HG03342 (cell line): Measurements from ENCODE around the gene PCP2.

Source experiments
- ATAC-seq: cut with Tn5 transposase; IDR thresholded peaks from one replicate; pipeline ENCODE4 v1.9.1; 2021; ENCODE audit warnings: mild to moderate bottlenecking, moderate library complexity; ENCODE audit not compliant: unreplicated experiment

Gene PCP2

DNA sequence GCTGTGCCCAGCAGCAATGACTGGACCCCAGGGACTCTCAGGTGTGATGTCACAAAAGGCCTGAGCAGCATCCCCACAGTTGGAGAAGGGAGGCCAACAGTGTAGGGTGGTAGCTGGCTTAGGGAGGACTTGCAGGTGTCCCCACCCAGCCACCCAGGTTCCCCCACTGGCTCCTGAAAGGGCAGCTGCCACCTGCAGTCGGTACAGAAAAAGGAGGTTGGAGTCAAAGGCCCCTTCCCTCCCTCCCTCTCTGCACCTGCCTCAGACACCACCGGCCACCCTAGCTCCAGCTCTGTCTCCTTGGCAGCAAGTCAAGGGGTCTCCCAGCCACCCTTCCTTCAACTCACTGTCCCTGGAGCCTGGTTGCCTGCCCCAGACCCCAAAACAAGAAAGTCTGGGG, at the start of gene PCP2:
PCP2 (minus strand) TSS at position 22 of the 400 bp plus-strand sequence. CDS start 262 bp downstream, outside the sequence.
- no peak for ATAC-seq

- ATAC-seq: no peak
Observed at GRCh38 chr19:7682175-7682855, 48.8 kb upstream of the PCP2 start.

GRCh38 chr19:7681340-7682174, 48.0 kb upstream of the PCP2 start:
- ATAC-seq: no peak

GRCh38 chr19:7680606-7681339, 47.3 kb upstream of the PCP2 start, which contains the start of gene TRAPPC5:
Gene TRAPPC5 (plus strand): TSS chr19:7680833. CDS start chr19:7682254, 1,421 bp downstream.
- ATAC-seq: peak; percentile 47

- no peak for ATAC-seq
Observed at GRCh38 chr19:7679771-7680605, 46.5 kb upstream of the PCP2 start.

- no peak for ATAC-seq
Observed at GRCh38 chr19:7678971-7679751, 45.6 kb upstream of the PCP2 start.

DNA sequence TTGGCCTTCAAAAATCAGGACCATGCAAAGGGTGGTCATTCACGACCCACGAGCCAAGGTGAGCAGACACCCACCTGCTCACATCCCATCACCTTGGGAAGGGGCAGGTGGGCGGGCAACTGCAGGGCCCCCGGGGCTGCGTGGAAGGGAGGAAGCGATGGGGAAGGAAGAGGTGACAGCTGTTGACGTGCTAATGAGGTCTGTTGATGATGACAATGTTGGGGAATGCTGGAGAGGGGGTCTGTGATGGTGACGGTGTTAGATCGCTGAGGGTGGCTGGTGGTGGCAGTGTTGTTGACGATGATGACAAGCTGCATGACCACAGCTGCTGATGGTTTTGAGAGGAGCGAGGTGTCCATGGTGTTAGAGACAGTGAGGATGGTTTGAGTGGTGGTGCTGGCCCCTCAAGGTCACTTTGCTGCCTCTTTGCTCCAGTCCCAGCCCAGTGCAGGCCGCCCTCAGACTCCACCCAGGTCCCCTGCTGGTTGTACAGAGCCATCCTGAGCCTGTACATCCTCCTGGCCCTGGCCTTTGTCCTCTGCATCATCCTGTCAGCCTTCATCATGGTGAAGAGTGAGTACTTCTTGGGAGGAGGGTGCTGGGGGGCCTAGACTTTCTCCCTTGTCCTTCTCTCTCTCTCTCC, 44.3 kb upstream of the PCP2 start:
- ATAC-seq: no peak

GRCh38 chr19:7676854-7677253, 43.3 kb upstream of the PCP2 start, which contains the start of gene MCEMP1:
Gene MCEMP1 (plus strand): TSS chr19:7677090. CDS start chr19:7677121, 31 bp downstream.
- no peak for ATAC-seq

DNA sequence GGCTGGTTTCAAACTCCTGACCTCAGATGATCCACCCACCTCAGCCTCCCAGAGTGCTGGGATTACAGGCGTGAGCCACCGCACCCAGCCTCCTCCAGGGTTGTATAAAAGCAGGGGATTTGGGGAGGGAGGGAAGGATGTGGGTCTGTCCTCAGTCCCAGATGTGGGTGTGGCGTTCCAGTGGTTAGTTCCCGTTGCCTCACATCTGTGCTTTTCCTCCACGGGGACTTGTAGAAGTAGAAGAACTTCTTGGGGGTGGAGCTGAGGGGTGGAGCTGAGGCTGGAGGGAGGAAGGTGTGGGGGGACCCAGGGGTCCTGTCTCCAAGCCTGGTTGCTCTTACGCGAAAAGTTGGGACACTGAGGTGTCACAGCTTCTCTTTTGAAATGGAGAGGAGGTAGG, 42.9 kb upstream of the PCP2 start:
- no peak for ATAC-seq

DNA sequence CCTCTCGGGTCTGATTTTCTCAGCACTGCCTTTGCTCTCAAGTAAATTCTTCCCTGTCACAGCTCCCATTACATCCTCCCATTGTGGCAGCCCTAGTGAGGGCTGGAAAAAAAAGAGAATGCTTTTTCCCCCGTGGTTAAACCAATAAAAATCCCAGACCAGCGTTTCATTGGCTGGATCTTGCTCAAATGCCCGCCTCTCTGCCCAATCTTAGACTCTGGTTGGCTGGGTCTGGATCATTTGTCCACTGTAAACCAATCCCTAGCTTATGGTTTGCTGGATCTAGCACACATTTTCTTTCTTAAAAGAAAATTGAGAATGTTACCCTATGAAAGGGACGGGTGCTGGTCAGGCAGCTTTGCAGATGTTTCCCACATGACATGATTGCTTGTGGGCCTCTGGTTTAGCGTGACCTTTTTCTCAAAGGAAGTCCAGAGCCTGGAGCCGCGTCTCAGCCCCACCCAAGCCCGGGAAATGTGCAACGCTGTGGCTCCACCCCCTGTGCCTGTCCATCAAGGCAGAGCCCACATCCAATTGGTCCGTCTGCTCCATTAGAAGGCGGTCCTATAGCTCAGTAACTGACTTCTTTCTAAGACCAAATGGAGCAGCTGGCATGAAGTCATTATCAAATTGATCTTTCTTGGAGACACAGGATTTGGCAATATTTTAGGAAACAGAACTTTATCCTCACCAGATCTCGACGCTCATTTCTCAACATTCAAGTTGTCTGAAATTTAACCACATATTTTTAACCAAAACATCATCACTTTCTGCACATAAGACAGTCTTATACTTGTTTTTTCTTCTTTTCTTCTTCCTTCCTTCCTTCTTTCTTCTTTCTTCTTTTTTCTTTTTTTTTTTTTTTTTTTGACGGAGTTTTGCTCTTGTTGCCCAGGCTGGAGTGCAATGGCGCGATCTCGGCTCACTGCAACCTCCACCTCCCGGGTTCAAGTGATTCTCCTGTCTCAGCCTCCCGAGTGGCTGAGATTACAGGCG, 40.8 kb upstream of the PCP2 start:
- ATAC-seq: no peak

- ATAC-seq: no peak
Observed at GRCh38 chr19:7672522-7672921, 39.0 kb upstream of the PCP2 start.

- no peak for ATAC-seq
Observed at GRCh38 chr19:7670790-7671189, 37.3 kb upstream of the PCP2 start.

DNA sequence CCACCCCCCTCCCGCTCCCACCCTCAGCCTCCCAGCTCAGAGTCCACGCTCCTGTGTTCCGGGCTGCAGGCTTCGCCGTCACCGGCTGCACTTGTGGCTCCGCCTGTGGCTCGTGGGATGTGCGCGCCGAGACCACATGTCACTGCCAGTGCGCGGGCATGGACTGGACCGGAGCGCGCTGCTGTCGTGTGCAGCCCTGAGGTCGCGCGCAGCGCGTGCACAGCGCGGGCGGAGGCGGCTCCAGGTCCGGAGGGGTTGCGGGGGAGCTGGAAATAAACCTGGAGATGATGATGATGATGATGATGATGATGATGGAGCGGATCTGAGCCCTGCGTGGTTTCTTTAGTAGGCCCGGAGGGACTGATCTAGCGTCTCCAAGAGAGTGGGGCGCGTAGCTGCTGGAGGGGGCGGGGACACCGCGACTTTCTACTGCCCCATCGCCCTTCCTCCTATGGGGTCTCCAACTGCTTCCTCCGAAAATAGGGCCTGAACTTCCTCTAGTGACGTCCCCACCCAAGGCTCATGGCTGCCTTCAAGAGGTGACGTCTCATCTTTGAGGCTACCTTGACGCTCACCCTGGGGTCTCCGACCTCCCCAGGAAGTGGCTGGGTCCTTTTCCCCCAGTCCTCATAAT, 36.7 kb upstream of the PCP2 start:
- no peak for ATAC-seq

- ATAC-seq: no peak
Observed at GRCh38 chr19:7669641-7670040, 36.1 kb upstream of the PCP2 start.

- no peak for ATAC-seq
Observed at GRCh38 chr19:7668842-7669241, 35.3 kb upstream of the PCP2 start, which contains the start of gene RETN. Gene RETN (plus strand): TSS chr19:7669049. CDS start chr19:7669327, 278 bp downstream.

GRCh38 chr19:7665076-7665475, 31.6 kb upstream of the PCP2 start:
- no peak for ATAC-seq

GRCh38 chr19:7663706-7664105, 30.2 kb upstream of the PCP2 start:
- ATAC-seq: no peak
